Neural progenitor cell (in vitro differentiated cells): ENCODE results near the gene SIAH3. TPM values are rescaled to one million over a fixed set of nuclear protein-coding genes. Genes with fewer than 3 reads are reported as not detected.

Experiments used
- DNase-seq: peaks from one replicate; pipeline ENCODE4 v3.0.0-alpha.2; 2016; ENCODE audit warnings: low spot score
- H2AFZ ChIP-seq: fragments of 200-600 bp; sonication (generic); replicated peaks from 2 replicates; pipeline ENCODE4 v1.6.1; 2016; ENCODE audit warnings: antibody characterized with exemption
- H3F3A ChIP-seq: fragments of 200-600 bp; sonication (generic); 2 replicates; pipeline ENCODE4 v1.6.1; 2016; ENCODE audit warnings: antibody characterized with exemption, low read depth
- H3K27ac ChIP-seq: fragments of 200-600 bp; sonication (generic); 2 replicates; pipeline ENCODE4 v1.5.1; 2016; ENCODE audit warnings: mild to moderate bottlenecking
- H3K27me3 ChIP-seq: fragments of 200-600 bp; sonication (generic); 2 replicates; pipeline ENCODE4 v1.6.1; 2016; ENCODE audit warnings: mild to moderate bottlenecking, moderate library complexity
- H3K36me3 ChIP-seq: fragments of 200-600 bp; sonication (generic); 2 replicates; pipeline ENCODE4 v1.5.1; 2016
- H3K4me1 ChIP-seq: fragments of 200-600 bp; sonication (generic); 2 replicates; pipeline ENCODE4 v1.6.1; 2016; ENCODE audit warnings: mixed run types
- H3K4me2 ChIP-seq: fragments of 200-600 bp; sonication (generic); 2 replicates; pipeline ENCODE4 v1.6.1; 2016
- H3K4me3 ChIP-seq: fragments of 200-600 bp; sonication (generic); 2 replicates; pipeline ENCODE4 v1.5.1; 2016
- H3K79me2 ChIP-seq: fragments of 200-600 bp; sonication (generic); 2 replicates; pipeline ENCODE4 v1.6.1; 2016; ENCODE audit warnings: low read depth
- H3K9ac ChIP-seq: fragments of 200-600 bp; sonication (generic); 2 replicates; pipeline ENCODE4 v1.6.1; 2016
- H3K9me3 ChIP-seq: fragments of 200-600 bp; sonication (generic); 2 replicates; pipeline ENCODE4 v1.5.1; 2016; ENCODE audit warnings: low read depth
- H4K20me1 ChIP-seq: fragments of 200-600 bp; sonication (generic); 2 replicates; pipeline ENCODE4 v1.6.1; 2016; ENCODE audit warnings: low read depth
- H3K27ac Mint-ChIP-seq: 3 replicates; pipeline ENCODE4 v1.8.0; 2021; ENCODE audit warnings: mixed read lengths
- H3K27me3 Mint-ChIP-seq: 2 replicates; pipeline ENCODE4 v1.8.0; 2022; ENCODE audit warnings: low read depth, mild to moderate bottlenecking, inconsistent platforms, moderate library complexity, mixed read lengths; ENCODE audit not compliant: insufficient read depth
- H3K36me3 Mint-ChIP-seq: 3 replicates; pipeline ENCODE4 v1.8.0; 2021; ENCODE audit warnings: mixed read lengths
- H3K4me1 Mint-ChIP-seq: 3 replicates; pipeline ENCODE4 v1.8.0; 2021; ENCODE audit warnings: mixed read lengths
- H3K4me3 Mint-ChIP-seq: 3 replicates; pipeline ENCODE4 v1.8.0; 2021; ENCODE audit warnings: mild to moderate bottlenecking, moderate library complexity, mixed read lengths
- H3K9me3 Mint-ChIP-seq: 3 replicates; pipeline ENCODE4 v1.8.0; 2020; ENCODE audit warnings: mixed read lengths
- EZH2 ChIP-seq: fragments of 200-600 bp; sonication (generic); IDR thresholded peaks from 2 replicates; pipeline ENCODE4 v1.6.1; 2017; ENCODE audit warnings: antibody characterized with exemption, mild to moderate bottlenecking, moderate library complexity
- EZH2phosphoT487 ChIP-seq: fragments of 200-600 bp; sonication (generic); IDR thresholded peaks from 2 replicates; pipeline ENCODE4 v1.6.1; 2017; ENCODE audit warnings: antibody characterized with exemption
- total RNA-seq: library from RNA; depleted of rRNA; stranded (reverse); fragments of >200 nt; gene quantifications from 2 replicates; pipeline ENCODE4 v1.2.3, GENCODE V29; 2015; ENCODE audit warnings: low replicate concordance
- TF ChIP-seq, protein P1 (sequence below): fragments of 200-600 bp; sonication (generic); IDR thresholded peaks from 2 replicates; pipeline ENCODE4 v1.5.1; 2017; ENCODE audit warnings: antibody characterized with exemption, mild to moderate bottlenecking

The SIAH3 gene
- total RNA-seq, 1 donor from 2014 or later, result not detected

- Histone ChIP-seq H3K27ac (no peak overlapping the region), H3K9me3 (no peaks in the 10 kb centered on the region), H3K4me2 (no peak overlapping the region), H3K79me2 (no peaks in the 10 kb centered on the region), H4K20me1 (no peaks in the 10 kb centered on the region), H3K4me3 (no peak overlapping the region), H2AFZ (no peak overlapping the region), H3F3A (no peaks in the 10 kb centered on the region), H3K36me3 (no peaks in the 10 kb centered on the region), H3K4me1 (no peaks in the 10 kb centered on the region), H3K9ac (no peak overlapping the region), H3K27me3 (no peaks in the 10 kb centered on the region)
- no peak for DNase-seq
- TF ChIP-seq, protein P1, sequence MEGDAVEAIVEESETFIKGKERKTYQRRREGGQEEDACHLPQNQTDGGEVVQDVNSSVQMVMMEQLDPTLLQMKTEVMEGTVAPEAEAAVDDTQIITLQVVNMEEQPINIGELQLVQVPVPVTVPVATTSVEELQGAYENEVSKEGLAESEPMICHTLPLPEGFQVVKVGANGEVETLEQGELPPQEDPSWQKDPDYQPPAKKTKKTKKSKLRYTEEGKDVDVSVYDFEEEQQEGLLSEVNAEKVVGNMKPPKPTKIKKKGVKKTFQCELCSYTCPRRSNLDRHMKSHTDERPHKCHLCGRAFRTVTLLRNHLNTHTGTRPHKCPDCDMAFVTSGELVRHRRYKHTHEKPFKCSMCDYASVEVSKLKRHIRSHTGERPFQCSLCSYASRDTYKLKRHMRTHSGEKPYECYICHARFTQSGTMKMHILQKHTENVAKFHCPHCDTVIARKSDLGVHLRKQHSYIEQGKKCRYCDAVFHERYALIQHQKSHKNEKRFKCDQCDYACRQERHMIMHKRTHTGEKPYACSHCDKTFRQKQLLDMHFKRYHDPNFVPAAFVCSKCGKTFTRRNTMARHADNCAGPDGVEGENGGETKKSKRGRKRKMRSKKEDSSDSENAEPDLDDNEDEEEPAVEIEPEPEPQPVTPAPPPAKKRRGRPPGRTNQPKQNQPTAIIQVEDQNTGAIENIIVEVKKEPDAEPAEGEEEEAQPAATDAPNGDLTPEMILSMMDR, result no peak
- TF ChIP-seq EZH2phosphoT487 (no peak), EZH2 (no peak)
- H3K4me3 Mint-ChIP-seq, result no peak overlapping the region
- H3K27me3 Mint-ChIP-seq, result no peaks in the 10 kb centered on the region
- H3K4me1 Mint-ChIP-seq, result peaks cover 38% of the 10 kb centered on the region
- H3K36me3 Mint-ChIP-seq, result no peaks in the 10 kb centered on the region
- H3K9me3 Mint-ChIP-seq, result no peaks in the 10 kb centered on the region
- H3K27ac Mint-ChIP-seq, result no peak overlapping the region
Measured at GRCh38 chr13:45825387-45825650, 26.2 kb downstream of the SIAH3 start.

DNA sequence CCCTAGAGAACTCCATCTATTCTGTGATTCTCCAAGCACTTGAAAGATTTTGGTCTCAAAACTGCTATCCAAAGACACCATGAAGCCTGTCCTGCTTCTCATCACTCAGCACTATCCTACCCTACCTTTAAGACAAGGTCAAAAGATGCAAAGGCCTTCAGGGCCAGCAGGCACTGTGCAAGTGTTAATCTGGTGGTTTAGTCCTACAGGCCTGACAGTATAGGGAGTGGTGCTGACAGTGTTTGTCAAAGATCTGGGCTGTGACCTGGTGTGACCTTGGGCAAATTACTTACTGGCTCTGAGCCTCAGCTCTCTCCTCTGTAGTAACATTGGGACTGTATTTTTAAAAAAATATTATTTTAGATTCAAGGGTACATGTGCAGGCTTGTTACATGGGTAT is 28.0 kb downstream of the SIAH3 start:
- Mint-ChIP-seq H3K9me3 (peaks cover 1% of the 10 kb centered on the region), H3K27me3 (peaks cover 2% of the 10 kb centered on the region), H3K27ac (no peak overlapping the region), H3K4me1 (peaks cover 32% of the 10 kb centered on the region), H3K4me3 (no peak overlapping the region), H3K36me3 (no peaks in the 10 kb centered on the region)
- H4K20me1 ChIP-seq, result no peaks in the 10 kb centered on the region
- TF ChIP-seq EZH2 (no peak), EZH2phosphoT487 (no peak)
- TF ChIP-seq, protein P1, result no peak
- no peaks in the 10 kb centered on the region for H3K36me3 ChIP-seq
- H3K4me1 ChIP-seq, result no peaks in the 10 kb centered on the region
- no peak overlapping the region for H3K4me2 ChIP-seq
- no peaks in the 10 kb centered on the region for H3F3A ChIP-seq
- H3K9me3 ChIP-seq, result no peaks in the 10 kb centered on the region
- H3K79me2 ChIP-seq, result no peaks in the 10 kb centered on the region
- H2AFZ ChIP-seq, result no peak overlapping the region
- DNase-seq, result no peak
- no peak overlapping the region for H3K27ac ChIP-seq
- no peaks in the 10 kb centered on the region for H3K27me3 ChIP-seq
- H3K9ac ChIP-seq, result no peak overlapping the region
- no peak overlapping the region for H3K4me3 ChIP-seq

- H3K36me3 ChIP-seq, result no peaks in the 10 kb centered on the region
- no peaks in the 10 kb centered on the region for H3K27me3 ChIP-seq
- H3K27ac ChIP-seq, result no peak overlapping the region
- H3K27ac Mint-ChIP-seq, result no peak overlapping the region
- no peak overlapping the region for H3K9ac ChIP-seq
- peaks cover 5% of the 10 kb centered on the region for H3K9me3 Mint-ChIP-seq
- no peaks in the 10 kb centered on the region for H3K4me1 ChIP-seq
- H3K9me3 ChIP-seq, result no peaks in the 10 kb centered on the region
- H3F3A ChIP-seq, result no peaks in the 10 kb centered on the region
- H3K4me1 Mint-ChIP-seq, result peaks cover 24% of the 10 kb centered on the region
- peaks cover 5% of the 10 kb centered on the region for H3K27me3 Mint-ChIP-seq
- H3K4me2 ChIP-seq, result no peak overlapping the region
- TF ChIP-seq, protein P1, result no peak
- TF ChIP-seq EZH2phosphoT487 (no peak), EZH2 (no peak)
- no peaks in the 10 kb centered on the region for H4K20me1 ChIP-seq
- no peaks in the 10 kb centered on the region for H3K36me3 Mint-ChIP-seq
- no peak overlapping the region for H3K4me3 Mint-ChIP-seq
- H2AFZ ChIP-seq, result no peak overlapping the region
- no peak overlapping the region for H3K4me3 ChIP-seq
- no peak for DNase-seq
- no peaks in the 10 kb centered on the region for H3K79me2 ChIP-seq
Measured at GRCh38 chr13:45821811-45822210, 29.7 kb downstream of the SIAH3 start.
